Thymus (tissue), 11 donors: ENCODE data around the gene MRPL50. TPM values are rescaled to one million over a fixed set of nuclear protein-coding genes. Genes with fewer than 3 reads are reported as not detected.

Experiments
- DNase-seq, 9 donors: peaks; one replicate each; pipeline ENCODE4 v3.0.0-alpha.2; 2013; ENCODE audit warnings: low spot score in 9 of 9, low read depth in 6 of 9, missing footprints in 1 of 9
- H3K27ac ChIP-seq, 2 donors: one replicate each; pipeline ENCODE4 v1.5.1; 2013; ENCODE audit warnings: control low read depth in 1 of 2, low read depth in 1 of 2, low read length in 1 of 2, mild to moderate bottlenecking in 1 of 2, moderate library complexity in 1 of 2
- H3K27me3 ChIP-seq, 2 donors: one replicate each; pipeline ENCODE4 v1.5.1; 2013; ENCODE audit warnings: low read length in 1 of 2; ENCODE audit not compliant: control insufficient read depth in 2 of 2, insufficient read depth in 1 of 2
- H3K36me3 ChIP-seq, 2 donors: one replicate each; pipeline ENCODE4 v1.5.1; 2013; ENCODE audit warnings: low read length in 1 of 2, mild to moderate bottlenecking in 1 of 2, moderate library complexity in 1 of 2; ENCODE audit not compliant: control insufficient read depth in 2 of 2, insufficient read depth in 2 of 2
- H3K4me1 ChIP-seq, 2 donors: one replicate each; pipeline ENCODE4 v1.5.1; 2013; ENCODE audit warnings: low read length in 2 of 2; ENCODE audit not compliant: control insufficient read depth in 2 of 2, insufficient read depth in 2 of 2
- H3K4me3 ChIP-seq, 2 donors: one replicate each; pipeline ENCODE4 v1.5.1; 2013; ENCODE audit warnings: low read length in 2 of 2, control low read depth in 1 of 2, mild to moderate bottlenecking in 1 of 2
- H3K9me3 ChIP-seq, 2 donors: one replicate each; pipeline ENCODE4 v1.5.1; 2013; ENCODE audit warnings: low read length in 1 of 2, mild to moderate bottlenecking in 1 of 2; ENCODE audit not compliant: control insufficient read depth in 2 of 2, insufficient read depth in 1 of 2
- WGBS: extraction: QIAGEN DNeasy Blood & Tissue Kit; methylation state at CpG from one replicate; pipeline ENCODE4 v1.1.7; 2013; 5-methylcytosine and 5-hydroxymethylcytosine counted together
- polyA plus RNA-seq: library from polyadenylated mRNA; stranded (reverse); fragments of 200-250 nt; gene quantifications from one replicate; pipeline ENCODE4 v1.2.3, GENCODE V29; 2013
- total RNA-seq: library from RNA; stranded (reverse); fragments of 120-200 nt; gene quantifications from one replicate; pipeline ENCODE4 v1.2.4, GENCODE V29; 2013
- donor health status: healthy.

MRPL50 gene
- total and polyA plus RNA-seq, 2 donors: 13.5 to 15.7 TPM

DNA sequence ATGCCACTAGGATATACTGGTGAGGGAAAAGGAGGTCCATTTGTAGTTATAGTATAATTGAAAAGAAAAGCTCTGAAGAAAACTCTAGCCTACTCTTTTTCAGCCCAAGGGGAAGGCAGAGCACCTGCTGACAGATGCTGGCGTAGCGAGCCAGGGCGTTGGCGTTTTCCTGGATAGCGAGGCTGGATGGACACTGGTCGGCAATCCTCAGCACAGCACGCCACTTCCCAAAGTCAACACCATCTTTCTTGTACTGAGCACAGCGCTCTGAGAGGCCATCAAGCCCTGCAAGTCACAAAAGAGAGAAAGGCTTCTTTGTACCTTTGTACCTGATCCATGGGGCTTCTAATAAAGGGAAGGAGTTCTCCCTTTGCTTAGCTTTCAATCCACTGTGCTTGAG, 28.9 kb upstream of the MRPL50 start:
- DNase-seq: no peak
- Histone ChIP-seq H3K27me3 (no peaks in the 10 kb centered on the region), H3K36me3 (no peaks in the 10 kb centered on the region), H3K9me3 (no peaks in the 10 kb centered on the region), H3K4me3 (no peak overlapping the region), H3K27ac (no peak overlapping the region), H3K4me1 (no peaks in the 10 kb centered on the region)
- WGBS: 95% methylated on average over 8 of the region's 8 CpGs

DNA sequence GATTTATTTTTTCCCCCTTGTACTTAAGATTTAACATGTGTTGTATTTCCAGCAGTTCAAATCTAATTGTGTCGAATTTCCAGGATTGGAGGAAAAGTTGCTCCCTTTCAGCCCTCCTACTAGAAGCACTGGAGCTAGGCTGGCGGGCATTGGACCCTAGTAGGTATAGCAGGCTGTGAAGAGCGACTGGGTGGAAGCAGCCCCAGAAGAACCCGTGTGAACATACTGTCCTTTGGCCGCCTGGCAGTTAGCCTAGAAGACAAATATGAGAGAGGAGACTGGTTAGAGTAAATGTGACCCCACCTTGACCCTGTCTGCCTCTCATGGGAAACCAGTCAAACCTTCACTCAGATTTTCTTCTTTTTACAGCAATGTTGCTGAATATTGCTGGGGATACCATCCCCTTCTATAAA, 23.2 kb upstream of the MRPL50 start:
- Histone ChIP-seq H3K4me3 (no peak overlapping the region), H3K36me3 (no peaks in the 10 kb centered on the region), H3K9me3 (no peaks in the 10 kb centered on the region), H3K4me1 (no peaks in the 10 kb centered on the region), H3K27ac (no peak overlapping the region), H3K27me3 (no peaks in the 10 kb centered on the region)
- no peak for DNase-seq
- WGBS: 93% methylated on average over 5 of the region's 5 CpGs

DNA sequence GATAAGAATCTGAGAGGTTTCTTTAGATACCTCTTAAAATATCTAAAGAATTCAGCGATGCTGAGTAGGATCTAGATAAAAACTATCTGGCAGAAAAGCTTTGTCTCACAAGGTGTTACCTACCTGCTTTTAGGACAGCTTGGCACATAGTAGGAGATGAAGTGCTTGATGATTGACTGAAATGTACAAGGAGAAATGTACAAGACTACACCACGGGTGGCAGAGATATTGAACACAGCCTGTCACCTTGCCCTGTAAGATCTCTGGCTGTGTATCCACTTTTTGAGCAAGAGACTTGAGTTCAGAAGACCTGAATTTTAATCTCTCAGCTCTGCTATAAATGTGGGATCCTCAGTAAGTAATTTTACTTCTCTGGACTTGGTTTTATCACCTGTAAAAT, 21.4 kb upstream of the MRPL50 start:
- no peaks in the 10 kb centered on the region for H3K4me1 ChIP-seq
- no peaks in the 10 kb centered on the region for H3K9me3 ChIP-seq
- 96% methylated on average over 2 of the region's 2 CpGs for WGBS
- no peak for DNase-seq
- H3K4me3 ChIP-seq: no peak overlapping the region
- no peak overlapping the region for H3K27ac ChIP-seq
- H3K36me3 ChIP-seq: no peaks in the 10 kb centered on the region
- no peaks in the 10 kb centered on the region for H3K27me3 ChIP-seq

DNA sequence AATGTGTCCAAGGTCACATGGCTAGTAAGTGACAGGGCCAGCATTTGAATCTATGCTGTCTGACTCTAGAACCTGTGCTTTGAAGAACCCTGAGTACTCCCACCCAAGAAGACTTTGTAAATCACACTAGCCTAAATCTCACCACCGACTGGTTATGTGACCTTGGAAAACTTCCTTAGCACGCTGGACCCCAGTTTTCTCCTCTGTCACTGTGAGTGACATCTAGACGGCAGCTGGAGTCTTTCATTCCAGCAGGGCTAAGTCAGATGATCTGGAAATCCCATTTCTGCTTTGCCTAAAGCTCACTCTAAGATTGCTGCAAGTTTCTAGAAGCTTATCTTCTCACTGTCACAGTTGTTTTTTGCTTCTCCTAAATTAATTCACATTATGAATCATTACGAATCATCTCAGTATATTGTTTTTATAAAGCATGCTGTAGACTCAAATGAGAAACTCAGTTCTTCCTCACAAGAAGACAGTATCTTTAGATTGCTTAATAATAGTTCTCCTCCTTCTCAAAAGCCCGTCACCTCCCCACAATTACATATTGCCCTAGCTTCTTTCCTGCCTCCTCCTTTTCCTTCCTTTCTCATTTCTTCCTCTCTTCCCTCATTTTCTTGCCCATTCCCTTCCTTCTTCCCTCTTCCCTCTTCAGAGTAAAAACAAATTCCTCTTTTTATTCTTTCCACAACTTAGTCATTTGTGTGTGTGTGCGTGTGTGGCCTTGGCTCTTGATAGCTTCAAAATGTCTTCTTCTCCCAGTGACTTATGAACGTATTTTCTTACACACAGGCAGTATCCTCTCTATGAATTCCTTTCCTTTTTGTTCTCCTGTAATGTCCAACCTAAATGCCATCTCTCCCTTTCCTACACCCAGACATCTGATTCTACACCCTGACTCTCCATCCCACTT, 20.4 kb upstream of the MRPL50 start:
- no peak overlapping the region for H3K27ac ChIP-seq
- H3K9me3 ChIP-seq: no peaks in the 10 kb centered on the region
- DNase-seq: no peak
- H3K27me3 ChIP-seq: no peaks in the 10 kb centered on the region
- H3K36me3 ChIP-seq: no peaks in the 10 kb centered on the region
- H3K4me3 ChIP-seq: no peak overlapping the region
- no peaks in the 10 kb centered on the region for H3K4me1 ChIP-seq
- 92% methylated on average over 7 of the region's 7 CpGs for WGBS

DNA sequence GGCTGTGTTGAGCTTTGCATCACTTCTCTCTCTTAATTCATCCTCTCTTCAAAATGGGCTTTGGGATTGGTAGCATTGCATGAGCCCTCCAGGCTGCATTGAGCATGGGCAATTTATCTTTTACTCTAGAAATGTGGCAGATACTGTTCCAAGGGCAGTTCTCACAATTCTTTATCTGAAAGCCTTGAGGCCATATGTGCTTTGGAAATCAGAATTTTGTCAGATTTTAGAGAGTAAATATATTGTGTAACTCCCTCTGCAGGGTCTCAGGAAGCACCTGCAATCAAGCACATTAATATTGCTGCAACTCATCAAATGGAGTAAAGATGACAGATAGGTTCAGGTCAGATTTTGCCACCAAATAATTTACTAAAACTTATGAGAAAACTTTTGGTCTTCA, 19.6 kb upstream of the MRPL50 start:
- no peak overlapping the region for H3K27ac ChIP-seq
- H3K4me1 ChIP-seq: no peaks in the 10 kb centered on the region
- no peaks in the 10 kb centered on the region for H3K27me3 ChIP-seq
- no peaks in the 10 kb centered on the region for H3K9me3 ChIP-seq
- DNase-seq: no peak
- no peaks in the 10 kb centered on the region for H3K36me3 ChIP-seq
- no peak overlapping the region for H3K4me3 ChIP-seq

DNA sequence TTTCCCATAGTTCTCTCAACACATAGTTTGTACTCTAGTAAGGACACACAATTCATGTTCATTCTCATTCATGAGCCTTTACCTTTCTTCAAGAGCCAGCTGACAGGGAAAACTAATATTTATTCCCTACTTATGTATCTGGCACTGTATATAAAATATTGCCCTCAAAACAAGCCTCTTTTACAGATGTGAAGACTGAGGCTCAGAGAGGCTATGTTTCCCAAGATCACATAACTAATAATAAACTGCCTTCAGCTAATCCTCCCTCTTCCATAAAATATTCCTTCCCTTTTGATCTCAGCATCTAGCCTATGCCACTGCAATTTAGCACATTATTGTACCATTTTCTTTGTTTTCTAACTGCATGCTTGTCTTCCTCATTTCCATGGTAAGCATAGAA, 19.0 kb upstream of the MRPL50 start:
- no peaks in the 10 kb centered on the region for H3K9me3 ChIP-seq
- DNase-seq: no peak

DNA sequence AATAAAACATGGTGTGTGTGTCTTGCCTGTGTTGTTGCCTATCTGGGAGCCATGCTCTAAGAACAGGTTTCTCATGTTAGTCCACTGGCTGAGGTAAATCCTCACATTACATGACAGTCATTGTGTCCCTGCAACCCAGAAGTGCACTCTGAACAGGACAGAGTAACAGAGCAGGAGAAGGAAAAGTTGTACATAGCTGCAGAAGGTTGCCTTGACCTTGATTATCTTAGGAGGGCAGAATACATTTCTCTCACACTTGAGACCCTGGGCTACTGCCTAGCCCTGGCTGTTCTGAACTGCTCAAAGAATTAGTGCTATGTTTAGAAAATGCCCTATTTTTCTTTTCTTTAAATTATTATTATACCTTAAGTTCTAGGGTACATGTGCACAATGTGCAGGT, 17.2 kb upstream of the MRPL50 start:
- H3K9me3 ChIP-seq: no peaks in the 10 kb centered on the region
- DNase-seq: no peak
- no peaks in the 10 kb centered on the region for H3K36me3 ChIP-seq
- H3K4me3 ChIP-seq: no peak overlapping the region
- no peaks in the 10 kb centered on the region for H3K4me1 ChIP-seq
- H3K27ac ChIP-seq: no peak overlapping the region
- no peaks in the 10 kb centered on the region for H3K27me3 ChIP-seq

More for the DNA sequence above, 19.0 kb upstream of the MRPL50 start:
- H3K27ac ChIP-seq: no peak overlapping the region
- H3K36me3 ChIP-seq: no peaks in the 10 kb centered on the region
- no peaks in the 10 kb centered on the region for H3K27me3 ChIP-seq
- H3K4me1 ChIP-seq: no peaks in the 10 kb centered on the region
- no peak overlapping the region for H3K4me3 ChIP-seq

DNA sequence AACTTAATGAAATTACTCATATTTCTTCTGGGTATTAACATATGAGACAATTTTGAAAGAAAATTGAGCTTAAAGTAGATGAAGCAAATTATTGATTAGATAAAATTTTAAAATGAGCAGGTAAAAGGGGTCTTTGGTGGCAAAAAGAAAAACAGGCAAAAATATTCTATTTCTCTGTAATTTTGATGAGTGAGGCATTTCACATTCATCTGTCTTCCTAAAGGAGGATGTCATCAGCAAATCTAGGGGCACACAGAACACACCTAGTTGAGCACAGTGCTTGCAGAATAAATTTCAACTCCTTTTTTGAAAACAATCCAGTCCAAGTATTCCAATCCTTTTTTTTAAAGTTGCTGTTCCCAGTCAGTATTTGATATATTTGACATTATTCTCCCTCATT, 16.4 kb upstream of the MRPL50 start:
- H3K4me3 ChIP-seq: no peak overlapping the region
- H3K4me1 ChIP-seq: no peaks in the 10 kb centered on the region
- no peaks in the 10 kb centered on the region for H3K36me3 ChIP-seq
- DNase-seq: no peak
- H3K27me3 ChIP-seq: no peaks in the 10 kb centered on the region
- H3K27ac ChIP-seq: no peak overlapping the region
- H3K9me3 ChIP-seq: no peaks in the 10 kb centered on the region

DNA sequence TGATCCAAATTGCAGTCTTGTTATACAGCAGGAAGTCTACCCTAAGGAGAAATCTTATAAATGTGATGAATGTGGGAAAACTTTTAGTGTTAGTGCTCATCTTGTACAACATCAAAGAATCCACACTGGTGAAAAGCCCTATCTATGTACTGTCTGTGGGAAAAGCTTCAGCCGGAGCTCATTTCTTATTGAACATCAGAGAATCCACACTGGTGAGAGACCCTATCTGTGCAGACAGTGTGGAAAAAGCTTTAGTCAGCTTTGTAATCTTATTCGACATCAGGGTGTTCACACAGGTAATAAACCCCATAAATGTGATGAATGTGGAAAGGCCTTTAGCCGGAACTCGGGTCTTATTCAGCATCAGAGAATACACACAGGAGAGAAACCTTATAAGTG, 10.7 kb upstream of the MRPL50 start:
- H3K27me3 ChIP-seq: no peaks in the 10 kb centered on the region
- 97% methylated on average over 4 of the region's 4 CpGs for WGBS
- H3K4me1 ChIP-seq: no peaks in the 10 kb centered on the region
- no peak for DNase-seq
- H3K9me3 ChIP-seq: peaks cover 4 to 19% of the 10 kb centered on the region in 2 donors
- H3K36me3 ChIP-seq: peaks cover 25 to 35% of the 10 kb centered on the region in 2 donors
- no peak overlapping the region for H3K27ac ChIP-seq
- no peak overlapping the region for H3K4me3 ChIP-seq
